GM12801 (cell line): ENCODE results near the gene GMPPA.

Experiments
- CTCF ChIP-seq: IDR thresholded peaks from one replicate; pipeline ENCODE4 v1.5.1; 2011; ENCODE audit warnings: control low read depth; ENCODE audit not compliant: insufficient read length; ENCODE audit errors: extremely low read depth

GMPPA gene

GRCh38 chr2:219530048-219530963, 31.6 kb downstream of the GMPPA start:
- peak; percentile 46 for TF ChIP-seq CTCF

GRCh38 chr2:219531639-219532377, 33.1 kb downstream of the GMPPA start:
- no peak for TF ChIP-seq CTCF

GRCh38 chr2:219532378-219532649, 33.6 kb downstream of the GMPPA start:
- no peak for TF ChIP-seq CTCF

GRCh38 chr2:219533930-219534661, 35.4 kb downstream of the GMPPA start:
- TF ChIP-seq CTCF: no peak

GRCh38 chr2:219536425-219536824, 37.7 kb downstream of the GMPPA start:
- TF ChIP-seq CTCF: no peak

- TF ChIP-seq CTCF: no peak
Measured at GRCh38 chr2:219536967-219537366, 38.3 kb downstream of the GMPPA start.
